ENCODE data around the gene HIF1AN.

HIF1AN gene

GRCh38 chr10:100522107-100522801 lies 13.5 kb upstream of the HIF1AN start:
- DNase-seq (ENCODE audit: low spot score) = no peak

- no peak for DNase-seq (ENCODE audit: low spot score)
Observed at GRCh38 chr10:100522945-100523344, 12.8 kb upstream of the HIF1AN start.

GRCh38 chr10:100524206-100524605 lies 11.5 kb upstream of the HIF1AN start:
- no peak for DNase-seq (ENCODE audit: low spot score)

GRCh38 chr10:100524638-100525037 lies 11.1 kb upstream of the HIF1AN start:
- DNase-seq (ENCODE audit: low spot score) = no peak

GRCh38 chr10:100528123-100528886 lies 7.4 kb upstream of the HIF1AN start:
- DNase-seq (ENCODE audit: low spot score) = no peak

DNA sequence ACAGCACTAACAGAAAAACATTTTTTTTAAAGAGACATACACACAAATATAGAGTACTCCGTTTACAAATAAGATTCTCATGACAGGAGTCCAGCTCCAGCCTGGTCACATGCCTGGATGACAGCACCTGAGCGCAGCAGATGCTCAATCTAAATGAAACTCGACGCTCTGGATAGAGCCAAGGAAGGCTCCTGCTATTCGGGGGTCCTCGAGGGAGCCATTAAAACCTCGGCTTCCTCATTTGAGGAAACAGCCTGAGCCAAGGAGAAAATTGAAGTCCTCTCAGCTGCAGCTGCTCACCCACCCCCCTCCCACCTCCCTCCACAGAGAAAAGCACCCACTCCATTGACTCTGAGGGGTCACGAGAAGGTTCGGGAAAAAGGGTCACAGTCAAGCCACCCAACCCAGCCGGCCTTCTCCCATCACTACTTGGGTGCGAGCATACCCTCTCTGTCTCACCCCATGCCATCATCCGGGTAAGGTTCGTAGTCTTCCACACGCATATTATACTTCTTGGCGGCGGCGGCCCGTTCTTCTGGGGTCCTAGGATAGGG lies 6.7 kb upstream of the HIF1AN start:
- peak; percentile 16 for DNase-seq (ENCODE audit: low spot score)

DNA sequence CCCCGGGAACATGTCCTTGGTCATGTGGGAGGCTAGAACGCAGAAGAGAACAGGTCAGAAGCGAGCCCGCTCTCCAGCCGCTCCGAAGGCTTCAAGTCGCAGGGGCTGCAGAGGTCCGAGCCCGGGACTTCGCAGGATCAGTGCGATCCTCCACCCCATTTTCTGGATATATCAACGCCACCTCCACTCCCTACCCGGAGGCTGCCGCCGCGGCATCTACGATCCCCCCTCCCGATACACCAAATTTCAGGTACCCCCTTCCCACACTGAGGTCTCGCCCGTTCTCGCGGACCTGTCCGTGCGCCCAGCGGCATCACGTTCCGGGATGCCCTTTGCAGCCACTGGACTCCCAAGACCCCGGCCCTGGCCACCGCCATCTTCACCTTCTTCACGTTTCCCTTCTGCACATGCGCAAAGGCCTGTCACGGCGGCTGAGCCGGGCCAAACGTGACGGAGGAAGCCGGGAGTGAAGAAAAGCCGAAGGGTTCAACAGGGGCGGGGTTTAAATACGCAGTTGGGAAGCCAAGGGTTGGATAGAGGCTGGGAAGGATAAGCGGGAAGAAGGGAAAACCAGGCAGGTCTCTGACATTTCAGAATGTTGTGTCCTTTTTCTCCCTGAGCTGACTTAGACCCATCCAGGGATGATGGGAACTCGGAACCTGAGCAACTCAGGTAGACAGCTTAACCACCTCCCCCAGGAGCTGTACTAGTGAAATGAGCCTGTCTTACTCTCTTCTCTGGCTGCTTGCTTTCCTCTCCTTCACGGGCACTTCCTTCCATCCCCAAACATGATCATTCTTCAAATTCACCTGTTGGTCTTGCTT lies 6.1 kb upstream of the HIF1AN start, which contains the start of gene NDUFB8:
Gene NDUFB8, minus strand, starts transcription at position 397 of the 824 bp plus-strand sequence. Its CDS starts 20 bp downstream, at position 377.
- peak; percentile 89 for DNase-seq (ENCODE audit: low spot score)

GRCh38 chr10:100531761-100532160 lies 4.0 kb upstream of the HIF1AN start:
- DNase-seq (ENCODE audit: low spot score) = no peak

GRCh38 chr10:100534726-100535125 lies 1.0 kb upstream of the HIF1AN start:
- DNase-seq (ENCODE audit: low spot score) = no peak

- DNase-seq (ENCODE audit: low spot score) = no peak
Observed at GRCh38 chr10:100535338-100535714, 417 bp upstream of the HIF1AN start.

- no peak for DNase-seq (ENCODE audit: low spot score)
Observed at GRCh38 chr10:100537475-100537874, 1.7 kb downstream of the HIF1AN start.

GRCh38 chr10:100544950-100545349 lies 9.2 kb downstream of the HIF1AN start:
- DNase-seq (ENCODE audit: low spot score) = no peak

- DNase-seq (ENCODE audit: low spot score) = no peak
Observed at GRCh38 chr10:100551196-100551595, 15.5 kb downstream of the HIF1AN start.

DNA sequence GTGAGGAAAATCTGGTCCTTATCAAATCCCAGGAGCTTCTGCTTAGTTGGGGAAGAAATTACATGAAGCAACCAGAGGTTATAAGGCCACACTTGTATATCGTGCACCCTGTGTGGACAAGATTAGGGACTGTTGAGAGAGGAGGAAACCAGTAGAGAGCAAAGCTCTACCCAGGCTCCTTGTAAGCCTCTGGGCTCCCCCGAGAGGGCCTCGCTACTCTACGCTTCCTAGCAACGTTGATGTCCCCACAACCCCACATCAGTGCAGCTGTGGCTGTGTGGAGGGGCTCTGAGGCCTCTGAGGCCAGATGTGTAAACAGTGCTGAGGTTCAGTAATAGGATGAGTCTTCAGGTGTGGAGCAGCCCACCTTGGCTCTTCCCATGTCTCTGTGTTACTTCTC lies 16.0 kb downstream of the HIF1AN start:
- DNase-seq (ENCODE audit: low spot score) = no peak

- DNase-seq (ENCODE audit: low spot score) = no peak
Observed at GRCh38 chr10:100553929-100554328, 18.2 kb downstream of the HIF1AN start.

- DNase-seq (ENCODE audit: low spot score) = no peak
Observed at GRCh38 chr10:100554902-100555301, 19.2 kb downstream of the HIF1AN start.

DNA sequence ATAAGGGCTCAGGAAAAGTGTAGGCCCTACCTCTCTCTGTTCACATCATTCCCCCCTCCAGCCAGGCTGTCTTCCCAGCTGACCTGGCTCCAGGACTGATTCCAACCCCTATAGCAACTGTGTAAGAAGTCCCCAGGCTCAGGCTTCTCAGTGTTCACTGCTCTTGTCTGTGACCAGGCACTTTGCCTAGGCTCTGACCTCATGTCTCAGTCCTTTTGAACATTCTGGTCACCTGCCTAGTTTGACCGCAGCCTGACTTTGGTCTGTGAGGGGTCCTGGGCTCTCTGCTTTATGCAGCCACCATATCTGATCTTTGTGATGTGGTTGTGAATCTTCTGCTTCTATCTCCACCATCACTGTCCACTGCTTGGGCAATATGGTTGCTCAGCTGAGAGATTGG lies 24.5 kb downstream of the HIF1AN start:
- no peak for DNase-seq (ENCODE audit: low spot score)

GRCh38 chr10:100561005-100561404 lies 25.3 kb downstream of the HIF1AN start:
- DNase-seq (ENCODE audit: low spot score) = no peak

GRCh38 chr10:100562008-100562672 lies 26.4 kb downstream of the HIF1AN start:
- DNase-seq (ENCODE audit: low spot score) = peak; percentile 77

DNA sequence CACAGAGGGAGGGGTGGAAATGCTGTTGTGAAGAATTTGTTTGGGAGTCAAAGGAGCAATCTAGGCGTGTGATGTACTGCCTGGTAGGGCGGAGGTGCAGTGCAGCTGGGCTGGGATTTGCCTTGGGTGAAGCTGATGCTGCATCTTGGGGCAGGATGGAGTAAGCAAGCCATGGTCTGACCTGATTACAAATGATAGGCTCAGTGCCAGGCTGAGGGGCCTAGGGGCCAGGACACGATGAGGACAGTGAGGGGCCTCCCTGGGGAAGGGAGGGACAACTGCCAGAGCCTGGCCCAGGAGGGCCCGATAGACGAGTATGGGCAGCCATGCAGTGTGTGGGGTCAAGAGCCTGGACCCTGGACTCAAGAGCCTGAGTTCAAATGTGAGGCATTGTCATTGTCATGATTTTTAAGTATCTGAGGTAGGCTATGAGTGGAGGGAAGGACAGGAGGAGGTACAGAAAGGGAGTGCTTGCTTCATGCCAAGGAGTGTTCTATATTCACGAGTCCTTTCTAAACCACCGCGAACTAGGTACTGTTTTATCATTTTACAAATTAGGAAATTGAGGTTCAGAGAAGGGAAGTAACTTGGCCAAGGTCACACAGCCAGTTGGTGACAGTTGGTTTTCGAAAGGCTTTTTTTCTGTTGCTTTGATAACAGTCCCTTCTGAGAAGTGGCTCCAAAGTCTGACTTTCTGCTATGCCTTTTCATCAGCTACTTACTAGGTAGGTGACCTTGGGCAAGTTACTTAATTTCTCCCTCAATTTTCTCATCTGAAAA lies 29.7 kb downstream of the HIF1AN start:
- DNase-seq (ENCODE audit: low spot score) = no peak

- no peak for DNase-seq (ENCODE audit: low spot score)
Observed at GRCh38 chr10:100566561-100566960, 30.8 kb downstream of the HIF1AN start.
